NOMO-1 treated with DMSO at 0.1 percent for 48 hours (cell line): Measurements from ENCODE around the gene PLPP2.
"Not testable (repeated sequence)": the region's sequence is repeated elsewhere in the genome, so short reads cannot be mapped to it uniquely, and the experiment has no call there.

ENCODE experiments used
- DNase-seq: peaks from one replicate; lab custom pipeline; 2025; ENCODE audit not compliant: unreplicated experiment; lab: John Stamatoyannopoulos, UW

Gene PLPP2

GRCh38 chr19:273393-273792 is 17.8 kb downstream of the PLPP2 start:
- no peak for DNase-seq

- no peak for DNase-seq
Measured at GRCh38 chr19:271856-272255, 19.3 kb downstream of the PLPP2 start.

GRCh38 chr19:270766-271318 is 20.4 kb downstream of the PLPP2 start:
- not testable (repeated sequence) for DNase-seq

GRCh38 chr19:269241-269640 is 22.0 kb downstream of the PLPP2 start:
- DNase-seq = no peak

- DNase-seq = no peak
Measured at GRCh38 chr19:262125-262524, 29.1 kb downstream of the PLPP2 start.

GRCh38 chr19:256804-257203 is 34.4 kb downstream of the PLPP2 start:
- not testable (repeated sequence) for DNase-seq

GRCh38 chr19:252421-253186 is 38.6 kb downstream of the PLPP2 start:
- not testable (repeated sequence) for DNase-seq

GRCh38 chr19:246551-246950 is 44.7 kb downstream of the PLPP2 start:
- no peak for DNase-seq

GRCh38 chr19:245900-246299 is 45.3 kb downstream of the PLPP2 start:
- not testable (repeated sequence) for DNase-seq

- DNase-seq = no peak
Measured at GRCh38 chr19:245457-245856, 45.7 kb downstream of the PLPP2 start.
